ENCODE measurements around the gene ZNF281.

GRCh38 chr1:200368556-200368955 is 41.3 kb downstream of the ZNF281 start:
- TF ChIP-seq EZH2 (IDR thresholded peaks at IDR 0.05) = no peak
- TF ChIP-seq POLR2AphosphoS5 (IDR thresholded peaks at IDR 0.05; ENCODE audit: borderline replicate concordance, low read depth, low read length) = no peak
- no peak for TF ChIP-seq FOXP2 (optimal IDR thresholded peaks at IDR 0.05; ENCODE audit: control extremely low read depth, extremely low read length, insufficient read depth)
